GM12892 (cell line): ENCODE measurements around the gene RNF4.

Experiments
- POLR2A ChIP-seq: IDR thresholded peaks from 2 replicates; pipeline ENCODE4 v1.6.1; 2011; ENCODE audit warnings: low read depth, low read length, control low read depth
- POLR2AphosphoS5 ChIP-seq: IDR thresholded peaks from 2 replicates; pipeline ENCODE4 v1.6.1; 2011; ENCODE audit warnings: low read depth, low read length, control low read depth
- TAF1 ChIP-seq: IDR thresholded peaks from 2 replicates; pipeline ENCODE4 v1.6.1; 2011; ENCODE audit warnings: low read depth, mild to moderate bottlenecking, control low read depth, low read length, borderline replicate concordance

DNA sequence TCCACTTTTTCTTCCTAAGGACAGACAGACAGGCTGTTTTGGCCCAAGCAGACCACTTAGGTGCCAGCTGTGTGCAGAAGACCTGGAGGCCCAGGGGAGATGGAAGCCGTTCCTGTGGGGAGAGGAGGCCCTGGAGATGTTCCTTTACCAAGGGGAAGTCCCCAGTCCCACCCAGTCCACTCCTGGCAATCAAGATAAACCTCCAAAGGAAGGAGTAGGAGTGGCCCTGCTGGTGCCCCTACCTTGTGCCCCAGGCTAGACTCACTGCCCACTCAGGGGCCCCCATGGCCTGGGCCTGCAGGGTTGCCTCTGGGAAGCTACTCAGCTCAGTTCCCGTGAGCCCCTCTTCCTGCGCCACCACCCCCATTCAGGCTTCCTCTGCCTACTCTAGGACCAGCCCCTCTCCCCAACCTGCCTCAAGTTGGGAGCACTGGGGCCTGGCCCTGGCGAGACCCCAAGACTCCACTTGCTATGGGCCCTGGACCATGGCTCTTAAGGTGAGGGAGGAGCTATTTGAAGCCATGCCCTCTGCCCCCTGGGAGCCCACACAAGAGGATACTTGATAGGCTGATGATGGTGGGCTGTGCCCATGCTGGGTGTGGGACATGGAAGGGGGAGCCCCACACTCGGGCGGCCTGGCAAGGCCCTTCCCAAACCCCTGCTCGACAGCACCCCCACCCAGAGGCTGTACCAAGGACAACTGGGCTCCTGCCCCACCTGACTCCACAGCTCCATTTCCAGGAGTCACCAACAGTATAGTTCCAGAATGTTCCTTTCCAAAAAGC, 24.8 kb upstream of the RNF4 start:
- TF ChIP-seq POLR2A (no peak), TAF1 (no peak), POLR2AphosphoS5 (no peak)
